GM21717 (cell line): ENCODE data around the gene TBL1Y.
"Not testable (repeated sequence)": the region's sequence is repeated elsewhere in the genome, so short reads cannot be mapped to it uniquely, and the experiment has no call there.

ENCODE experiments used
- ATAC-seq: cut with Tn5 transposase; IDR thresholded peaks from one replicate; pipeline ENCODE4 v1.9.1; 2021; ENCODE audit warnings: mild to moderate bottlenecking, moderate library complexity; ENCODE audit not compliant: unreplicated experiment

The TBL1Y gene

DNA sequence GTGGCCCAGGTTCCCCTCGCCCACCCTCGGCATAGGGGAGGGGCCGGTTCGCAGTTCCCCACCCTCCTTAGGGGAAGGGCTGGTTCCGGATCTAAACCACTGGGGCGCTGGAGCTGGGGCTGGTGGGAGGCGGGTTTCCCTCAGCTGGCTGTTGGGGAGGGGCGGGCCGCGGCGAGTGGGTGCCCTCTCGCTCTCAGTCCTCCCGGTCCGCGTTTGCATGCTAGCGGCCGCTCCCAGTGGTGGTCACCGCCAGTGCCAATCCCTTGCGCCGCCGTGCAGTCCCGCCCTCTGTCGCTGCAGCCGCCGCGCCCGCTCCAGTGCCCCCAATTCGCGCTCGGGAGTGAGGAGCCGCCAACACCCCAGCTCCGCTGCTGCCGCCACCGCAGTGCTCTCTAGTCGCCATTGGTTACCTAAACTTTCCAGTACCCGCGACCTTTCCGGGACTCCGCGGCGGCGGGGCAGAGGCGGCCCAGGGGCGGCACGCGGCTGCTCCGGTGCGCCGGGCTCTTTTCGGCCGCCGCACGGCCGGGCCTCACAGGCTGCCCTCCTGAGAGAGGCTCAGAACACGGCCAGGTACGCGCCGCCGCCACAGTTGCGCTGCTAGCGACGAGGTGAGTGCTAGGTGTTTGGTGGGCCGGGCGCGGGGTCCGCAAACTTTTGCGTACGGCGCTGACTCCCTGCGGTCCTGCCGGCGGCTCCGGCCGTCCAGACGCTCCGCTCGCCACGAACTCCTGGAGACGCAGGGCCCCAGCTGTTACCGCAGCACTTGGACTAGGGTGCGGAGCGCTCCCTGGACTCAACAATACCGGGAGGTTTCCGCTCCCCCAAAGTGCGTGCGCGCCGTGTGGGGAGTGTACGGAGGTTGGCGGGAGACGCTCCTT is at the start of gene TBL1Y:
TSS of gene TBL1Y (plus strand) at position 326 of the 881 bp plus-strand sequence. CDS start 114,388 bp downstream, outside the sequence.
- no peak for ATAC-seq

DNA sequence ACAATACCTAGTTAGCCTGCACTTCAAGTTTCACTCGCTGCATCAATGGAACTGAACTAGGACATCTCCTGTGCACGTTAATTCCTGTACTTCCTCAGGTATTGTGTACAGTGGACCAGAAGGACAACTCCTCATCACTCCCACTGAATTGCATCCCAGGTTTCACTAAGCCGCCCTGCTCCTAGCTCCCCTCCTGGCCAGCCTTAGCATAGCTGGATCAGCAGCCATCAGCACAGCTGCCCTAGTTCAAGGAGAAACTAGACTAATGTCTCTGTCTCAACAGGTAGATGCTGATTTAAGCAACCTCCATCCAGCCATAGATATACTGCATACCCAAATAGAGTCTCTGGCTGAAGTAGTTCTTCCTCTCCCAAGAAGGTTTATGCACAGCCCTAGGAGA is 16.0 kb upstream of the TBL1Y start:
- ATAC-seq = no peak

DNA sequence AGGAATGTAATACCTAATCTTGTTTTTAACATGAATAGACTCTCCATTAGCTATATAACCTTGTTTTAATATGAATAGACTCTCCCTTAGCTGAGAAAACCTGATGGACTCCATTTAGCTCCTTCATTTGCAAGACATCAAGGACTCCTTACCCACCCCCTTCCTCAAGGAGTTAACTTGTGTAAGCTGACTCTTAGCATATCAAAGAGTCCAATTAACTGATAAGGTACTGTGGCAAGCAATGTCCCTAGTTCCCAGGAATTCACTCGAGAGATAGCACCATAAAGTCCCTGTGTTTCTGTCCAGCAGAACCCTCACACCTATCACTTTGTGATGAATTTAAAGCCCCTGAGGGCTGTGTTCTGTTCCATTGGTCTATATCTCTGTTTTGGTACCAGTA is 15.3 kb upstream of the TBL1Y start:
- ATAC-seq = no peak

DNA sequence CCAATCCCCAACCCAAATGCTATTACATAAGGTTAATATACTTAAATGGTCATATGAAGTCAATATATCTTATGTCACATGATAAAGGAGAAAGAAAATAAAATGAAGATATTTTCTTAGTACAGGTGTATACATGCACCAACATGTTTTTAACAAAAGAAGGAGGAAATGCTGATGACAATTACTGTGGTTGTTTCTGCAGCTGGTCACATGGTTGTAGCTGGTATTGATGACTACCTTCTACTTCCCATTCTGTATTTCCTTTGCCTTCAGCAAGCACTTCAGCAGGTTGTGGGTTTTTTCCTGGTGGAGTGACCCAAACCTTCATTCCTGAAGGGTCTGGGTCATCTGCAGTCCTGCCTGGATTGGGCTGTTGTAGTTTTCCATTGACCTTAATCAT is 8.4 kb upstream of the TBL1Y start:
- not testable (repeated sequence) for ATAC-seq

DNA sequence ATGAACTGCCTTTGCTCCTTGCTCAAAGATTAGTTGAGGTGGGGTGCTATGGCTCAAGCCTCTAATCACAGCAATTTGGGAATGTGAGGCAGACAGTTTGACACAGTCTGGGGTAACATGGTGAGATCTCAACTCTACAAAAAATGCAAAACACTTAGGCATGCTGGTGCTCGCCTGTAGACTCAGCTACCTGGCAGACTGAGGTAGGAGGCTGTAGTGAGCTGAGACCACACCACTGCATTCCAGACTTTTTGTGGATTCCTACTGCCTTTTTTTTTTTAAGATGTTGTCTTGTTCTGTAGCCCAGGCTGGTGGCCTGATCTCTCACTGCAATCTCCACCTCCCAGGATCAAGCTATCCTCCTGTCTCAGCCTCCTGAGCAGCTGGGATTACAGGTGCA is 2.9 kb upstream of the TBL1Y start:
- no peak for ATAC-seq

DNA sequence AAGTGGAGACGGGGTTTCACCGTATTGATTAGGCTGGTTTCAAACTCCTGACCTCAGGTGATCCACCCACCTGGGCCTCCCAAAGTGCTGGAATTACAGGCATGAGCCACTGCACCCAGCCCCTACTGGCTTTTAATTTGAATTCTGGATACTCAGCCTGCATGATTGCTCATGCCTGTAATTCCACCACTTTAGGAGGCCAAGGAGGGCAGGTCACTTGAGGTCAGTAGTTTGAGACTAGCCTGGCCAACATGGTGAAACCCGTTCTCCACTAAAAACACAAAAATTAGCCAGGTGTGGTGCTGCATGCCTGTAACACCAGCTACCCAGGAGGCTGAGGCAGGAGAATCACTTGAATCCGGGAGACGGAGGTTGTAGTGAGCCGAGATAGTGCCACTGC is 2.5 kb upstream of the TBL1Y start:
- not testable (repeated sequence) for ATAC-seq

DNA sequence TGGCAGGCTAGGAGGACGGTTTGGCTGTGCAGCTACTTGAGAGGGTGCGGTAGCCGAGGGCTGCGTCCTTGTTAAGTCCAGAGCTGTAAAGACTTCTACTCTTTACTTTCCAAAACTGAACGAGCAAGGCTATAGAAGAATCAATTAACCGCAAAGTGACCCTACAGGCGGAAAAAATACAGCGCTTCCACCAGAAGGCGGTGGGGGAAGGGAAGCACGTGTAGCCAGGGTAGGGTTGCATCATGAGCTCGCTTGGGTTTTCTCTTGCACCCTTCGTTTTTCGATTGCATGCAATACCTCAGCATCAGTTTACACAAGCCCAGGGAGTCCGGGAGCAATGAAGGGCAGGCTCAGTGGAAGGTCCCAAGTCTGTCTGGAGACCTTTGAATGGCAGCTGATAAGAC is 1.4 kb upstream of the TBL1Y start:
- no peak for ATAC-seq

DNA sequence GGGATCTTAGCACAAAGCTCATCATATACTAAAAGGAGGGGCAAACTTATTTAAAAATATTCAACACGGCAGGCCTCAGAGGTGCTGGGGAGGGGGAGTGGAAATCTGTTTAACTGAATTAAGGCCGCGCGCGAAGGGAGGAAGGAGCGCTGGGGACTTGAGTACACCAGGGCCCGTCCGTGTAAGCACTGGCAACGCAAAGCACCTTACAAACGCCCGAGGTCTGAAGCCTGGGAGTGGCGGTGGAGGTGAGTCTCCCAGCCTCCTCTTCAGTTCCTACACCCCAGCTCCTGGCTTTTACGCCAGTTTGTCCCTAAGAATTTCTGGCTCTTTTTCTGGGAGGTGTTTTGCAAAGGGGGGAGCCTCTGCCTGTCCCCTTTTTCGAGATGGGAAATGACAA is 641 bp upstream of the TBL1Y start:
- no peak for ATAC-seq

DNA sequence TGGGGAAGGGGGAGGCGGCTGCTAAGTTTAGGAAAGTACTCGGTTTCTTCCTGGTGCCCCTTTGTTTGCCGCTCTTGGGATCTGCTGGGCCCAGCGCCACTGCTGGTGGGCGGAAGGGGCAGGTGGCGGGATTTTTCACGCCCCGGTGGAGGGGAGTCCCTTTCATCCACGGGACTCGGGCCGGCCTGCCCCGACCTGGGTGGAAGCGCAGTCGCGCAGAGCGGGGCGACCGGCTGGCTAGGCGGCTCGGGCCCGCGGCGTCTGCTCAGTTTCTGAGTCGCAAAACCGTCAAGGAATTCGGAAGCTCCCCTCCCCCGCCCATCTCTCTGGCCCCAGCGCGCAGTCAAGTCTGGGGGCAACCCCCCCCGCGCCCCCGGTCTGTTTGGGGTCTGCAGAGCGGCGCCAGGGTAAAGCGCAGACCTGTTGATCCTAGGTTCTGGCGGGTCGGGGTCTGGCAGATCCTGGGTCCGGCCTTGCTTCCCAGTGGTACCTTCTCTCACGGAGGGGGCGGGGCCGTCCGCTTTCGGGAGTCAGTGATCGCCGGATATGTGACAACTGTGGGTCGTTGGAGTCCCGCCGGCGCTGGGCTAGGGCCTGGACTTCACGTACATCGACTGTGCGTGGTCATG is 870 bp downstream of the TBL1Y start, which contains the start of gene AMELY:
TSS of gene AMELY (minus strand) at position 500 of the 629 bp plus-strand sequence. CDS start 39,144 bp downstream, outside the sequence.
- ATAC-seq = no peak

DNA sequence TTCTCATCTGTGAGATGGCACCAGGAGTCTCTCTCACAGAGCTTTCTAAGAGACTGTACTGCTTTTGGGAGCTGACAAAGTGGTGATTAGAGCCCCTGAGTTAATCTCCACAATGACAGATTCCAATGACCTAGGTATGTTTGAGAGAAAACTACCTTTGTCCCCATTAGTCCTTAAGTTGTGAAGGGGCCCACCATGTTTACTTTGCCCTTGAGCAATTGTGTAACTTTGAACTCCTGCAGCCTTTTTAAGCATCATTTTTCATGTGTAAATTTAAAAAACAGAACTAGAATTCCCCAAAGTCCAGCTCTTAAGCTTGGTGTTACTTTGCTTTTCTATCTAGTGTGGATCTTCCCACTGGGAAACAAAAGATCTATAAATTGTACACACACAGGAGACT is 2.9 kb downstream of the TBL1Y start:
- ATAC-seq = no peak

DNA sequence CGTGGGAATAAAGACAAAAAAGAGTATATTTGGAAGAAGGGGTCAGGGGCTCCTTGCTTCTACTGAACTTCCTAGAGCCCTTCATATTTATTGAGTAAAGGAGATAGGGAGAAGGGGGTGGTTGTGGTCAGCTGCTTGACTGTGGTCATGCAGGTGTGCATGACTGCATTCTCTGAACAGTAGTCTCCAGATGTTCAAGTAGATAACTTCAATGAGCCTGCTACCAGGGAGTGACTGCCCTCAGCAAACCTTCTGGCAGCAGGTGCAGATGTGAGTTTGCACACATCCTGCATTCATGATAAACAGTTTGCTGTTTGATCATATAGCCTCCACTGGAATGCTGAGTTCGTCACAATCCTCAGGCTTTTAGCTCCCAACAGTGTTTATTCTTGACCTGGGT is 10.6 kb downstream of the TBL1Y start:
- no peak for ATAC-seq

DNA sequence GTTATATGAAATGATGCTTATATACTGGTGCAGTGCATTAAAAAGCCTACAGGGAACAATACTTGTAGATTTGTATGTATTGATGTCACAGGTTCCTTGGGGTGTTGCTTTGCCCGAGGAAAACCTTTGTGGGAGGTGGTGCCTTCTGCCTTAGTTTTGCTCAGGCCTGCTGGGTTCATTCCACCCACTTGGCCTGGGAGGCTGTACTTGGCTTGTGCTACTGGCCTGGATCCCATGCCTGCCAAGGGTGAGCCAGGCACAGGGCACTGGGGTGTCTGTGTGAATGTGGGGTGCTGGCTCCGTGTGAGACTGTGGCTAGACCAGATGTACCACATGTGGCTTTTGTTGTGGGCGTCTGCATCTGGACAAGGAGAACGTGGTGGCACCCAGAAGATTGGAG is 17.8 kb downstream of the TBL1Y start:
- ATAC-seq = no peak

DNA sequence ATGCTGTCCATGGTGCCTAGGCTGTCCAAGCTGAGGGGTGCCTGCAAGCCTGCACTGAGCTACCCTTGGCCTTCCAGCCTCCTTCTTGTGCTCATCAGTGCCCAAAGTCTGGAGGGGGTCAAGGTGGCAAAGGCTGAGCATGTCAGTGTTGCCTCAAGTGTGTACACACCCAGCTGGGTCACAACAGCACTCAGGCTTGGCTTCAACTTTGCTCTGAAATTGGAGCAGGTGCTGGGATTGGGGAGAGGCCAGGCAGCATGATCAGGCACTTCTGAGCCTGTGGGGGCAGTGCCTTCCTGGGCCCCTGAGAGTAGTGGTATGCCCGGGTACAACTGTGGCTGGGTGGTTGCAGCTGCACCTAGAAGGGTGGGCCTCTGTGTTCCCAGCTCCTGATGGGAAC is 18.7 kb downstream of the TBL1Y start:
- no peak for ATAC-seq

DNA sequence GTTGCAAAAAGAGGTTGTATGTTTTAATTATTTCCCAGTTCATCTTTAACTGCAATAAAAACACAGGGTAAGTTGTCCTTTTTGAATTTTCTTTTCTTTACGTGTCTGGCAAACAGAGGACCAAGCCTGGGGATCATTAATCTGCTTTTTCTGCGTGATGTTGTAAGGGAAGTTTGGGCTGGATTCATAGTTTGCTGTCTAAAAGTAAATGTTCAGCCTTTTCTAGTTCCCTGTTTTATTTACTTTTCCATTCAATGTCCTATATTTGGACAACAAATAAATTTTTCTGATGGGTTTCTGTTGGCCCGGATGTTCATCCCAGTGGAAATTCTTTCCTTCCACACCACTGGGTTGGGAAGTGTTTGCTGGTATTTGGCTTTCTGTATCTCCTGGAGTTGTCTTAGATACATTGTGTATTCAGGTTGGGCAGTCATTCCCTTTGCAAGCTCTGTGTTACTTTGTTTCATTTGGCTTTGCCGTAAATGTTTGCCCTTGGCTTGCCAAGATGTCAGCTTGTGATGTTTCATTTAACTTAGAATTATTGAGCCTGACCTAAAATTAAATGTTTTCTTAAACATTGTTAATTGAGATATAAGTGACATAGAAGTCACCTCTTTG is 21.4 kb downstream of the TBL1Y start:
- no peak for ATAC-seq

DNA sequence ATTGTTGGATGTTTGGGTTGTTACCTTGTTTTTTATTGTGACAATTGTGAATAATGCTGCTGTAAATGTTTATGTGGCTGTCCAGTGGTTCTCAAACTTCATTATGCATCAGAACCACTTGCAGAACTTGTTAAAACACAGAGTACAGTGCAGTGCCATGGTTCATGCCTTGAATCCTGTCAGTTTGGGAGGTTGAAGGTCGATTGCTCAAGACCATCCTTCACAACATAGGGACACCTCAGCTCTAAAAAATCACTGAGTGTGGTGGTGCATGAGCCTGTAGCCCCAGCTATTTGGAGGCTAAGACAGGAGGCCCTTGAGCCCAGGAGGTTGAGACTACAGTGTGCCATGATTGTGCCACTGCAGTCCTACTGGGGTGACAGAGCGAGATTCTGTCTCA is 25.0 kb downstream of the TBL1Y start:
- ATAC-seq = no peak

DNA sequence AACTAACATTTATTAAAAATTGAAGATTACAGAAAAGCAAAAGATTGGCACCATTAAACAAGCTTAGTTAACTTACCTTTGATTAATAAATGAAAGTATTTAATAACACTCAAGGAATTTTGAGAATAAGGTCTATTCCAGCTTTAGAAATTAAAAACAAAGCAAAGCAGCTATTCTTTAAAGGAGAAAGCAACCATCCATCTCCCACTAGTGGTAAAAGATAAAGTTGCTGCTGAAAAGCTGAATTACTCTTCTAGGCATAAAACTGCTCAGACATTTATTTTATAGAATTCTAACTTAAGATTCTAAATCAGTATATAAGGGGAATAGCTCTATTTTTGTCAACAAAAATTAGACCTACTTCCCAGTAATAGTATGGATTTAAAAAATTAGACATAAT is 37.2 kb downstream of the TBL1Y start:
- no peak for ATAC-seq

DNA sequence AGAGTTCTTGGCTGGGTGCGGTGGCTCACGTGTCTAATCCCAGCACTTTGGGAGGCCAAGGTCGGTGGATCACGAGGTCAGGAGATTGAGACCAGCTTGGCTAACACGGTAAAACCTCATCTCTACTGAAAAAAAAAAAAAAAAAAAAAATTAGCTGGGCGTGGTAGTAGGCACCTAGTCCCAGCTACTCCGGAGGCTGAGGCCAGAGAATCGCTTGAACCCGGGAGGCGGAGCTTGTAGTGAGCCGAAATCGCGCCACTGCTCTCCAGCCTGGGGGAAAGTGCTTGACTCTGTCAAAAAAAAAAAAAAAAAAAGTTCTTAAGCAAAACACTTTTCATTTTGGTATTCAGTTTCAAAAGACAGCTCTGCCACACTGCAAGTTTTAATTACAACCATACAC is 37.9 kb downstream of the TBL1Y start:
- ATAC-seq = no peak

DNA sequence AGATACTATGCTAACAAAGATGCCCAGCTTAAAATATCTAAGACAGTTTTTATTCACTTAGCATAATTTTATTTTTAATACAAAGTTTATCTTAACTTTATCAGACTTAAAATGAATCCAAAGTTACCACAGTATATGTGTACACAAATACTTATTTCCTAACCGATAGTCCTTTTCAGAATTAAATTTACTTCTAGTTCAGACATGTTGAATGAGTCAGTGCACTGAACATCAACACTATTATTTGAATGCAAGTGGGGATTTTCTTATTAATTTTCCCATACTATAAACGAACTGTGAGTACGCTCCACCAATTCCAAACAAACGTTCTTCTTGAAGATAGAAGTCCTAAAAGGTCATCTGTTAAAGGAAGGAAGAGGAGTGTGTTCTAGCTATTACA is 39.5 kb downstream of the TBL1Y start:
- ATAC-seq = no peak

DNA sequence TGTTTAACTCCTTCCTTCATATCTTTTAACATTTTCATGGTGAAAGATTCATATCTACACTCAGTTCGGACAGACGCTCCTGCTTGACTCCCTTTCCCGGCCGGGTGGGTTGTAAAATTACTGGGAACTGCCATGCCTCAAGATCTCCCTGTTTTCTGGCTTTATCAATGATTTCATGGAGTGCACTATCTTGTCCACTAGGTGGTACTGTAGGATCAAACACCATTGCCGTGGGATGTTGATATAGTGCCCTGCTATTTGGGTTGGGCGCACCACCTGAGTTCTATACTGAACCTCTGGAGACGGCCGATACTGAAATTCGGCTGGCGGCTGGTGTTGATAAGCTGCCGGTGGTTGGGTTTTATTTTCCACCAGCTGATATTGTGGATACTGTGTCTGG is 54.2 kb downstream of the TBL1Y start:
- no peak for ATAC-seq

DNA sequence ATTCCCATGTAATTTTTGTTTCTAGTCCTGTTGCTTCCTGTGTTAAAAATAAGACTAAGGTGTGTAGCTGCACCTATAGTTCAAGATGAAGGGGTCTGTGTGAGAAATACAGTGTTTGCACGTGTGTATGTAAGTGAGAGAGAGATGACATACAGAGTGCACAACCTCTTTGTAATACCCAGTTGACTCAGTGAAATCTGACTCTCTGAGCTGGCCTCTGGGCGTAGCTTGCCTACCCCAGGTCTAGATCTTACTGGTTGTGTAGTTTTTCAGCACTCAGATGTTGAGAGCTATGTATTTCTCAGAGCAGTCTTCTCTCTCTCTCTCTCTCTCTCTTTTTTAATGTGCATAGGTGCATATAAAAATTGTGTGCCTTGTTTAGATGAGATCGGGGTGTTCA is 56.0 kb downstream of the TBL1Y start:
- ATAC-seq = no peak

DNA sequence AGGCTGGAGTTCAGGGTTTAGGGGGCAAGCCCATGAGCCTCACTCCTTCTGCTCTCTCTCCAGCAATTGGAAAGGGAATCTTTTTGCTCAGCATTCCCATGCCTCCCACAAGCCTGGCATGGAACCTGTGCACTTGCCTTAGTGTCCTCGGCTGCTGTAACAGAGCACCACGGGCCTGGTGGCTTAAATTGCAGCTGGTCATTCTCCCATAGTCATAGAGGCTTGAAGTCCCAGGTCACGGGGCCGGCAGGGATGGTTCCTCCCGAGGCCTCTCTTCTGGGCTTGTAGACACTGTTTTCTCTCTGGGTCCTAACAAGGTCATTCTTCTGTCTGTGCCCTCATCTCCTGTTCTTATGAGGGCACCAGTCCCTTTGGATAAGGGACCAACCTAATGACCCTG is 57.2 kb downstream of the TBL1Y start:
- ATAC-seq = no peak

DNA sequence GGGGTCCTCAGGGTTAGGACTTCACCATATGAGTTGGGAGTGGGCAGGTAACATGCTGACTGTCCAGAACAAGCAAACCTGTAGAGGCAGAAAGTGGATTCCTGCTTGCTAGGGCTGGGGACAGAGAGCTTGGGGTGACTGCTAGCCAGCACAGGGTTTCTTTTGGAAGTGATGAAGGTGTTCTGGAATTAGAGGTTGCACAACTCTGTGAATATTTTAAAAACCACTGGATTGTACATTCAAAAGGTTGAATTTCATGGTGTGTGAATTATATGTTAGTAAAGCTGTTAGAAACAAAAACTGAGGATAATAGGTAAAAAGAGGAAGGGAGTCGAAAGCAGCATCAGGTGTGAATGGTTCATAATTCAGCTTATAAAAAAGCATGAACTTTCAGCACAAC is 57.7 kb downstream of the TBL1Y start:
- no peak for ATAC-seq
